ENCODE measurements around the gene EHBP1.

EHBP1 gene

GRCh38 chr2:63035169-63035568 is 329.7 kb downstream of the EHBP1 start:
- DNase-seq = no peak

- DNase-seq = no peak
Observed at GRCh38 chr2:63035660-63036059, 330.1 kb downstream of the EHBP1 start.

DNA sequence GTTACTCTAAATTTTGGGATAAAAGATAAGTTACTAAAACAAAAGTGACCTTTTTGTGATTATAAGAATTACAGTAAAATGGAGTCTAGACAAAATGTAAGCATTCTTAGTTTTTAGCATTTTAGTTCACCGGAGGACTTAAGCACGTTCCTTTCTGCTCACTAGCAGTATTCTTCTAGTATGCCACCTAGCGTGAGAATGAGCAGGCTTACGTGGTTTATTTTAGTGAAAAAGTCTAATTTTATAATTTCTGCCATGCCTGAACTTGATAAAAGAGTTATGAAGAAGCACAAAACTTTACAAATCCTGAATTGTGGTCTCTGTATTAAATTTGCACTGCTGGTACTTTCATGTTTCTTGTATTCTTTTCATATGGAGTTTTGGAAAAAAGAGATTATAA is 332.5 kb downstream of the EHBP1 start:
- no peak for DNase-seq

- no peak for DNase-seq
Observed at GRCh38 chr2:63040586-63040985, 335.1 kb downstream of the EHBP1 start.

- DNase-seq = no peak
Observed at GRCh38 chr2:63041592-63041991, 336.1 kb downstream of the EHBP1 start.

GRCh38 chr2:63044362-63045327 is 339.1 kb downstream of the EHBP1 start:
- no peak for DNase-seq

DNA sequence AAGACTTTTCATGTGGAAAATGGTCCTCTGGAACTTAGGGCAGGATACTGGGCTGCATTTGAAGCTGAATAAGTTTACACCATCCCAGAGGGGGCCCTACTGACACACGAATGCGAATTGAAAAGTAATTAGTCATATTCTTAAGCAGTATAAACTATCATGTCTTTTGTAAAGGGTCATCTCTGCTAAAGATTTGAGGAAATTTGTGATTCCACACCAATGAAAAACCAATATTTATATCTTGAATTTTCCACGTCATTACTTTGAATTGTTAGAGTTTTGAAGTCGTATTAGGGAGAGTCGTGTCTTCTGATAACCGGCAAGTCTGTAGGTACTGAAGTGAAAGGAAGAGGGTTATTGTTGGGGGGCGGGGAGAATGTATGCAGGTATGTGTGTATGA is 341.0 kb downstream of the EHBP1 start:
- no peak for DNase-seq

DNA sequence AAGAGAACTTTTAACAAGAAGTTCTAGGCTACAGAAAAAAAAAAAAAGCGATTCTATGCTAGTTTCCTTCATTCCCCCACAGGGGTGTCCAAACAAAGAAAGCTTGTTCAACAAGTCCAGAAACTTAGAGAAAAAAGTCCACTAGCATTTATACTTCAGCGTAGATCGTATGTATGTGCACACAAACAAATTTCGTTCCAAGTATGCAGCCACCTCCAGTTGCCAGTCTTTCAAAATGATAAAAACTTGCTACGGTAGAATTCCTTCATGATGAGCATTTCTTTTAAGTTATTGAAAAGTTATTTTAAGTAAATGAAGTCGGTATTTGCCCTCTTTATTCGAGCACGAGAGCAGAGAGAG is 341.4 kb downstream of the EHBP1 start:
- no peak for DNase-seq

DNA sequence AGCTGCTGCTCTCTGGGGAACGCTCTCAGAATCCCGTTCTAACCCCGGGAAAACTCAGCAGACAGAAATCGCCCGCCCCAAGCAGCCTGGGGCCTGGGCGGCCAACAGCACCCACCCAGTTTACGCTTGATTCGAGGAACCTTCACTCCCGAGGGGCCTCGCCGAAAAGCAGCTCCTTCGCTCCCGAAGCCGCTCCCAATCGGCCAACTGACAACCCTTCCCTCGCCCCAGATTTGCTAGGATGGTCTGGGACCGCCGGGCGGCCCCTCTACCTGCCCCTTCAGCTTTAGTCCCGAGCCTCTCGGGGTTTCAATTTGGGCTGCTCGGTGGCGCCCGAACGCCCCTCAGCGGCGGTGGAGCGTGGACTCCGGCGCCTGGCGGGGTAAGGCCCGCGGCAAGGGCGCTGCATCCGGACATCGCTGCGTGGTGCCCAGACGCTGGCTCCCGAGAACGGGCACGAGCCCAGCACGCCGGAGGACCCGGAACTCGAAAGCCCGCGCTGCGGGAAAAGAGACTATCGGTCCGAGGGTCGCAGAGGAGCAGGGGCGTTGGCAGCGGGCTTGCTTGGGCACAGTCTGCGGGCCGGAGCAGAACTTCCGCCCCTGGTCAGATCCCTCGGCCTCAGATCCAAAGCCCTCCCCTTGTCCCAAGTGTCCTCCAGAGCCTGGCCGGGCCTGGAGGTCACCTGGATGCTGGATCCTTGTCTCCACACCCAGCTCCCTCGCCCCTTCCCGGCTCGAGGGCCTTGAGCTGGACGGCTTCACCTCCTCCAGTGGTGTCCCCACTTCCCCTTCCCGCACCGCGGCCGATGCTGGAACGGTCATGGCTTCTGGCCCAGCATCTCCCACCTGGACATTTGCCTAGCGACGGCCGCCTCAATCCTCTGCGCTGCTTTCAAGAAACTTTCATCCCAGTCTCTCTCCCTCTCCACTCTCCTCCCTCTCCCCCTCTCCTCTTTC is 342.1 kb downstream of the EHBP1 start:
- no peak for DNase-seq

DNA sequence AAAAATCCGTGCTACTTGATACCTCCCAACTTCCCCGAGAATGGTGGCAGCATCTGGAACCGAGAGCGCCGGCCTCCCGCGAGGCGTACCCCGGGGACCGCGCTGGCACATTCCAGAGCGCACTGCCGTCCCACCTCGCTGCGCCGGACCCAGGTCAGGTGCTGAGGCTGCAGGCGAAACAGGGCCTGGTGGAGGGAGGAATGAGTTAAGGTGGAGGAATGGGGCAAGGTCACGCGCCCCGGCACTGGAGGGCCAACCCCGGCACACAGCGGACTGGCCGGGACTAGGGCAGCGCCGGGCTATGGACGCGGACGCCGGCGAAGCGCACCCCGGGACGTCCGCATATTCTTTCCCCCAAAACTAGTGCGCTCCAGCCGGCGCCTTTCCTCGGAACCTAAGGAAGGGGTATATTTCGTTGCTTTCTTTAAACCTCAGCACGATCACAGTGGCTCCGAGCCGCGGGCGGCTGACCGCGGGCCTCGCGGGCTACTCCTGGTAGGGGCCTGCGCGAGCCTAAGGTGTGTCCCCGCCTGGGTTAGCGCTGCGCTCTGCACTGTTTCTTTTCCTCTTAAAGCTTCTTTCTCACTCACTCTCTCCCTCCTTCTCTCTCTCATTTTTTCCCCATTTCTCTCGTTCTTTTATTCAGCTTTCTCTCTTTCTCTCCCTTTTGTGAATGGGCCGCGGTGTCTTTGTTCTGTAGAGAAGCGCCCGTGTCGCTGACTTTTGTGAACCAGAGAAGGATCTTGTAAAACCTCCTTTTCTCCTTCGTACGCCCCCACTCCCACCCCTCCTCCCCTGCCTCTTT is 343.1 kb downstream of the EHBP1 start:
- DNase-seq = no peak

GRCh38 chr2:63049211-63049969 is 343.9 kb downstream of the EHBP1 start:
- DNase-seq = no peak

DNA sequence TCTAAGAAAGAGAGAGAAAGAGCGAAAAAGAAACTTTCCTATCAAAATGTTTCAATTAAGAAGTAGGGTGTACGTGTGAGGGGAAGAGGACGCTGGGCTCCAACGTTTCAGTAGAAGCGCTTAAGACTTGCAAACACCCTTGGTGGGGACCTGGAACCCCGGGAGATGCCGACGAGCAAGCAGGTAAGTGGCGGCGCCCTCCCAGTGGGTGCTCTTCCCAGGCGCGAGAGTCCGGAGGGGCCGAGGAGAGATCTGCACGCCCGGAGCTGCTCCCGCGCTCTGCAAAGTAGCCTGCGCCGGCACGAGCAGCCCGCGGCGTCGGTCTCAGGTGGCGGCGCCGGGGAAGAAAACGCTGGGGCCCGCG is 344.4 kb downstream of the EHBP1 start:
- no peak for DNase-seq

- DNase-seq = no peak
Observed at GRCh38 chr2:63050334-63051041, 345.0 kb downstream of the EHBP1 start, which contains the start of gene OTX1. Gene OTX1 (plus strand): TSS chr2:63050830. CDS start chr2:63052991, 2,161 bp downstream.

DNA sequence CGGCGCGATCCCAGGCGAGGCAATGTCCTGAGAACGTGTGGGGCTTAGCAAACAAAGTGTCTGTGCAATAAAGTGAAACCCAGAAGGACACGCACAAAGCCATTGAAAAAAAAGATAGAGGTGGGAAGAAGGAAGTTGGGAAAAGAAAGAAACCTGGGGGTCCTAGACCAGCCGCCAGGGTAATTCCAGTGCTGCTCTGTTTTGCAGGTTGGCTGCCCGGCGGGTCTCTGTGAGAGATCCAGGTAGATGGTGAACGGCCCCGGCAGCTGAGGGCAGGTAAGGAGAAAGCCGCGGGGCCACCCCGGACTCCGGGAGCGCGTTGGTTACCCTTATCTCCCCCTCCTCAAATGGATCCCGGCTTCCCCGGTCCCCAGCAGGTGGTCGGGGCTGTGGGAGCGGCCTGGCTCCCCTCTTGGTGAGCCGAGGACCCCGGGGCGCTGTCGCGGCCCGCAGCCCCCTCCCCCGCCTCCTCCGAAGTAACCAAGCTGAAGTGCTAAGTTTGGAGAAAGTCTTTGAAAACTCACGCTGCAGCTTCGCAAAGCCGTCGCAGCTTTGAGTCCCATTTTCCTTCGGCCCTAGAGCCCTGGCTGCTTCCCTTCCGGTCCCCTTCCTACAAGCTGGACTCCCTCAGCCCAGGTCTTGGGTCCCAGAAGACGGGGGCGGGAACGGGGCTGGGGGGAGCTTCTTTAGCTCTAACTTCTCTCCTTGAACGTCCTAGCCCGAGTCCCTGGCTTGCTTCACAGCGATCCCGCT is 345.7 kb downstream of the EHBP1 start:
- DNase-seq = no peak

DNA sequence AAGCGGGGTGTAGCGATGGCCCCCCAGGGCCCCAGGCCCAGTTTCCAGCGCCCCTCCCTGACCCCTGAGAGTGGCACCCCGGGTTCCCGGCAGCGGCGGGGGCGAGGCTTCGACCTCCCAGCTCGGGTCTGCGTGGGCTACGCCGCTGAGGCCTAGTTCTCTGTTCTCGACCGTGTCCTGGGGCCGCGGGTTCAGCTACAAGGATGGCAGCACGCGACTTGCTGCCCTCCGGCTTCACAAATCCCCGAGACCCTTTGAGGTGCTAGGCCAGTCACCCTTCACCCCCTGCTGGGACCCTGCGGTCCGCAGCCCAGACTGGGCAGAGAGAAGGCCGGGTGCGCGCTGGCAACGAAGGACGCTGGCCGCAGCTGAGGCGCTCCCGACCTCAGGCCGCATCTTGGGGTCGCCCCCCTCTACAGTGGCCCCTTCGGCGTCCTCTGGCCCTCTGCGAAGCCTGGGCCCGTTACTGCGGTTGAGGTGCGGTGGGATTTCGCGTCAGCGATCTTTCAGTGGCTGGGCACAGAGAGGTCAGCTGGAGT is 346.4 kb downstream of the EHBP1 start:
- no peak for DNase-seq

DNA sequence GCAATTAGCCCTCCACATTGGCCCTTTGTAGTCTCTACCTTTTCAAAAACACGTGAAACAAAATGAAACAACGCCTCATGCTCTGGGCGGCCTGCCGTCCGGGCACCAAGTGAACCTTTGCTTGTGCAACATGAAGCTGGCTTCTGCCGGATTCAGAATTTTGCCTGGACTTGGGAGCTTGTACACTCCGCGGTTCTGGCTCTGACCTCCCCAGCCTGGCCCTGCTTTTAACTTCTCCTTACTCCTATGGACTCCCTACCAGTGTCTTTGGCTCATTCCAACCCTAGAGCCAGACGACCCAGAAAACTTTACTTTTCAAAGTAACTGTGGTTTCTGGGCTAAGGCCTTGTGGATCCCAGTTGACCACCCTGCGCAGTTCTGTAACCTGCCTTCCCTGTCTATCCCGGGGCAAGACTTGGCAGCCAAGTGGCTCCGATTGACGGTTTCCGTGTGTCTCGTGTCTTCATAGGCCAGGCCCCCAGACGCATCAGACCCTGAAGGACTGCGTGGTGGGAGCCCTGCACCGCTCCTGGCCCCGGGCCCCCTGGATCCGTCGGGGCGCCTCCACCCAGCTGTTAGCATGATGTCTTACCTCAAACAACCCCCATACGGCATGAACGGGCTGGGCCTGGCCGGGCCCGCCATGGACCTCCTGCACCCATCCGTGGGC is 347.0 kb downstream of the EHBP1 start:
- DNase-seq = no peak

DNA sequence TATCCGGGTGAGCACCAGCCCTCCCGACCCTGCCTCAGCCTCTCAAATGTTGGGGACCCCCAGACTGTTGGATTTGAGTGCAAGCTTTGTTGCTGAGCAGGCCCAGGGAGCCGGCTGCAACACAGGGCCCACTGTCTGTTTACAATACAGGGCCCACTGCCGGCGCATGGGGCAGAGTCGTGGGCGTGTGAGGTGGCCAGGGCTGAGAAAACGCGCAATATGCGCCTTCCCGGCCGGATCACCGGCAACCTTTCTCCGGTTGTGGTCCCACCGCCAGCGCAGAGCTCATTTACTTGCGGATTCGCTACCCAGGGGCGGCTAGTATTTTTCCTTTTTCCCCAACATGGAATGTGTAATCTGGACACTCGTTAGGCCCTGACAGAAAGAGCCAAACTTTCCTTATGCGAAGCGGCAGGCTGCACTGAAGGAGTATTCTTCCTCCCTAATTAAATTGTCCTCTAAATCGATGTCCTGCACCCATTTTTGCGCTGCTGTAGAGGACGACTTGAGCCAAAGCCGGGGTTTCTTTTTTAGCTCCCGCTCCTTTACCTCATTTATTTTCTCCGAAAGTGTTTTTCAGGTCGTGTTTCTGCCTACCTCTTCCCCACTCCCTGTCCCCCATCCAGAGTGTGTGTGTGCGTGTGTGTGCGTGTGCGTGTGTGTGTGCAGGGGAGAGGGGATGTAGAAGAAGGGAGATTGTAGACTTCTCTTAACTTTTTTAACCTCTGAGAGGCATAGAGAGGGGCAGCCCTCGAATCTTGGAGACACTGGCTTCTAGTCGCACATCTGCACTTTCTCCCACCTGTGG is 347.8 kb downstream of the EHBP1 start:
- no peak for DNase-seq

- no peak for DNase-seq
Observed at GRCh38 chr2:63053889-63054602, 348.5 kb downstream of the EHBP1 start.
